ENCODE data around the gene CTNNBL1.

CTNNBL1 gene

DNA sequence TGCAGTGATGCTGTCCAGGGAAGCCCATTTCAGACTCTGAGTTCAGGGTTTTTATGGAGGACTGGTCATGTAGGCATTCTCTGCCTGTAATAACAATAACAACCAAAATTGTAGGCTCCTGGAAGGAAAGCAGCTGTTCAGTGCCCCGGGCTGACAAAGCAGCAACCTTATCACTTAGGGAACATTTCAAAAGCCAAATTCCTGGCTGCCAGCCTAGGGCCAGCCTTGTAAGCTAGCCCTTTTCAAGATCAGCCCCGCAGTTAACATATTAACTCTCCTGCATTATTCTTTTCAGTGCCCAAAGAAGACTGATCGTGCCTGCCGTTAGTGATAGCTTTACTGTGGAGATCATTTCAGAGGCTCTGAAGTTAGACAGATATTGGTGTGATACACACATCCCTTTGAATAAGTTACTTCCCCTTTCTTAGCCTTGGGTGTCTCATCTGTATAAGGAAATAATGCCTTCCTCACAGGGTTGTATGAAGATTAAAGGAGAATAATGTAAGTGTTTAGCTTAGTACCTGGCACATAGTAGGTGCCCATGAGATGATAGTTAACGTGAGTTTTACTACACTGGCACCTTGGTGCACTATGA is 44.1 kb downstream of the CTNNBL1 start:
- DNase-seq (ENCODE audit: low read depth), result no peak

DNA sequence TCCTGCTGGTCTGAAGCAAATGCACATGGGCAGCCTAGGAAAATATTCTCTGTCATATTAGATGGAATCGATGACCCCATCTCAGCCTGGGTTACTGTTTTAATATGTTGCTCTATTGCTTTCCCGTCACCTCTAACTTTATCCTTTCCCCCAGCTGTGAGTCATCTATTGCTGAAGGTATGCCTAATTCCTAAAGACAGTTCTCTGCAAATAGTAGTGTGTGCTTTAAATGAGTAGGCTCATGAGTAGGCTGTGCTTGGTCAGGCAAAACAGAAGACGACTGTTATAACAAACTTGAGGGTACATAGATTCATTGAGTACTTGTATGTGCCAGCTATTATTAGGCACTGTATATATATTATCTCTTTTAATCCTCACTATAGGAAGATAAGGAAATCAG is 47.2 kb downstream of the CTNNBL1 start:
- DNase-seq (ENCODE audit: low read depth), result no peak

DNA sequence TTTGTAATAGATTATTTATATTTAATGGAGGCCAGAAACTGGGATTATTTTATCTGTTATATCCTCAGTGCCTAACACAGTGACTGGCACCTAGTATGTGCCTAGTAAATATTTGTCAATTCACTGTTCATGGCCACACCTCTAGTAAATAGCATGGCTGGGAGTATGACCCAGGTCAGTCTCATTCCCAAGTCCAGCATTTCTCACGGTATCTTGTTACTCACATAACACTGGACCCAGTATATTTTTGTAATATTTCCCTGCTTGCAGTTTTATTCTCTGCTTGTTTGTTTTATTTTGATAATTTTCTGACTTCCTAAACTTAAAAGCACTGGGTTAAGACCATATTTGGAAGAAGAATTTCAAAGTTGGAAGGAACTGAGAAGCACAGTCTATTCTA is 47.7 kb downstream of the CTNNBL1 start:
- DNase-seq (ENCODE audit: low read depth), result no peak

DNA sequence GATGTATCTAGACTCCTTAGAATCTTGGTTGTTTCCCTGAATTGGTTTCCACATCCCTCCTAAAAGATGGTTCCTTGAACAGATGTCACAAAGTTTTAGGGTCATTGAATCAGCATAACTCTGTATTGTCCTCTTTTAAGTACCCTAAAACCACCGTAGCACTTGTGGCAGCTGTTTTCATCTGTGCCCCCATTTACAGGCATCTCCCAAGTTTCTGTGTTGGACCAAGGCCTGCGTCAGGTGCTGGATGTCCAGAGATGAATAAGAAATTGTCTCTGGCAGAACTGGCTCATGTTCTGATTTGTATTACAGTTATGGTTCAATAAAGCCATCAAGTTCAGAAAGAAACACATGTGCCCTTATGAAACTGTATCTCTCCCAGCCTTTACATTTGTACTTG is 48.3 kb downstream of the CTNNBL1 start:
- no peak for DNase-seq (ENCODE audit: low read depth)

DNA sequence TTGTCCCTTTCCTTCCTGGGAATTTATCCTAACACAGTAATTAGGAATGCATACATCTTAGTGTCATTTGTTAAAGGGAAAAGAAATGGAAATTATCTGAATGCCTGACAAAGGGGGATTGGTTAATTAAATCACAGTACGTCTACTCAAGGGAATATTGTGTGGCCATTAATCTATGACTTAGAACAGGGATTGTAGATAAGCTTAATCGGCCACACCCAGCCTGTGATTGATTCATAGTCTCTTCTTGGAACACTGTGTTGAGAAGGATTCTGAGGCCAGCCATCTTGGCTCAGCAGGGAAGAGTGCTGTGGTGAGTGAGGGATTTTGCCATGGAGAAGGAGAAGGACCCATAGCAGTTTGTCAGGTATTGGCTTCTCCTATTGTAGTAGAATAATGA is 50.5 kb downstream of the CTNNBL1 start:
- DNase-seq (ENCODE audit: low read depth), result no peak

DNA sequence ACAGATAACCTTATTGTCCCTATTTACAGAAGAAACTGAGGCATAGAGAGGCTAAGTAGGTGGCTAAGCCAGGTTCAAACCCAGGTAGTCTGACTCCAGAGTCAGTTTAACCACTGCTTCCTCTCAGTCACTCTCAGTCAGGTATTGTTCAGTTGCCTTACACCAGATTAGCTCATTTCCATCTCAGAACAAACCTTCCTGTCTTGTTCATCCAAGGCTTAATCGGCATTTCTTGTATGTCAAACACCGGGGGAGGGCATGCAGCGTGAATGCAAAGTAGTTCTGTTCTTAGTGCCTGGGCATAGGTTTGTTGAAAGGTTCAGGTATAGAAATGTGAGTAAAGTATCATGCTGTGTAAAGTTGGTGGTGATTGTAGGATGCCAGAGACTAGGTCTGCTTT is 51.7 kb downstream of the CTNNBL1 start:
- DNase-seq (ENCODE audit: low read depth), result no peak

DNA sequence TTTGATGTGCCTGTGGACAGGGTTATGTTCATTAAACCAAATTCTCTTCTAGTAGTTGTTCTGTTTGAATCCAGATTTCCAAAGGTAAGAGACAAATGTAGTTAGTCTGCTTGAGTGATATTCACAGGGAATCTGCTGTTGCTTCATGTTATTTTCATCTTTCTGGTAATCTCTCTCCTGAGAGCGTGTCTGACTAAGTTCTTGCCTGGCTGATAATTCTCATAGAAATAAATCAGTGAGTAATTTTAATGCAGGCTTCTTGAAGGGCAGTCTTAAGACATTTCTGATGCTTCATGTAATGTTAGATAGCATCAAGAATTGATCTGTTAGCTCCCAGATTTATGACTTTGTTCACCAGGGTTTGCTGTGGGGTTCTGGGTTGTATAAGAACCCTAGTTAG is 54.2 kb downstream of the CTNNBL1 start:
- no peak for DNase-seq (ENCODE audit: low read depth)

DNA sequence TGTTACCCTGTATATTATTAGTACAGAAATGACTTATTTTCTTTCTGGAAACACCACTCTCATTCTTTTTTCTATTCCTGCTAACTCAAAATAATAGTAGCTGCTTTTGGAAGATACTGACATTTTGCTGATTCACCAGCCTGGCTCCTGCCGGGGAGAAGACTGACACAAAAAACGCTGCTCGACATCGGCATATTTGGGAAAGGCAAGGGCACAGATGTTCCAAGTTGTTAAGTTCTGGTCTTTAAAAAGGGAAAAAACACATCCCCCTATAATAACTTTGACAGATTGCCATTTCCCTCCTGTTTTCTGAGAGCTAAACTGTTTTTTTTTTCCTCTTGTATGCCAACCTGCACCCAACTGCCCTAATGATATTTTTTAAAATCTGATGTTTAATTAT is 55.4 kb downstream of the CTNNBL1 start:
- no peak for DNase-seq (ENCODE audit: low read depth)

DNA sequence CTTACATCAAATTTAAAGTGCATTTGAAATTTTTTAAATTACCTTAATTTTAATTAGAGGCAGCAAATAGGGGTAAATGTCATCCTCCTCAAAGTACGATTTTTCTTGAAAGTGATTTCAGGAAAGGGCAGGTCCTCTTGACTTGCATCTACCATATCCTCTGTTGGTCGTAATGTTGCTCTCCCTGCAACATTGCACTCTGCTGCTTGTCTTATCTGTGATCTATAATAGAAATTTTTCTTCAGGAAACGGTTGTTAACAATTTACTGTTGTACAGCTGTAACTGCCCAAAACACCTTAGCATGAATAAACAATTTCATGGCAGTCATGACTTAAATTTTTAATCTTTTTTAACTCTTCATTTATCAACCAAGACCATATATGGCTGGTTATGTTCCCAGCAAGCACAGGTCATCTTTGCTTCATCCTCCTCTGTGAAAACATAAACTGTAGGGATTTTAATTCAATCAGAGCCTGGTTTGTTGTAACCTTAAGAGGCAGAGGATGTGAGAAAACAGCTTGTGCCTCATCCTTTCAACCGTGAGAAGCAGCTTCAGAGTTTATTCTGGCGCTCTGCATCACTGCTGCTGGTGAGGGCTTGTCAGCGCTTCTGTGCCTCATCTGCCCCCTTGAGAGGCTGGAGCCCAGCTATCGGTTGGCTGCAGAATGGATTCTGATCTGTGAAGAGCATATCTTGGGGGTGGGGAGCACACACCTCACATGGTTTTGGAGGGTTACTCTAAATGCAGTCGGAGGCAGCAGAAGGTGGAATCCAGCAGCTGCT is 56.0 kb downstream of the CTNNBL1 start:
- no peak for DNase-seq (ENCODE audit: low read depth)

DNA sequence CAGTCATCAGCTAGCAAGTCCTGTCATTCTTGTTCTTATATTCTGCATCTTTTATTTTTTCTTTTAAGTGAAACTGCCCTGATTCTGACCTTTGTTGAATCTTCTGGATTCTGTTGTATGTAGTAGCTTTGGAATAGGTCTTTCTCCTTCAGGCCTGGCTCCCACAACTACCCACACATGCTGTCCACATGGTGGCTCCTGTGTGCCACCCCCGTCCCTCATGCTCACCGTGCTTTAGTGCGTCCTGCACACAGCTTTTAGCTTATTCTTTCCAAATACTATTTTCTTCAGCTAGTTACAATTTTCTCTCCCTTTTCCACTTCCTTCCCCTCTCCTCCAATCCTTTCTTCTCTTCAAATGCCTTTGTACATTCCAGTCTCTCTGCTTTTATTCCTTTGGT is 61.8 kb downstream of the CTNNBL1 start:
- no peak for DNase-seq (ENCODE audit: low read depth)

DNA sequence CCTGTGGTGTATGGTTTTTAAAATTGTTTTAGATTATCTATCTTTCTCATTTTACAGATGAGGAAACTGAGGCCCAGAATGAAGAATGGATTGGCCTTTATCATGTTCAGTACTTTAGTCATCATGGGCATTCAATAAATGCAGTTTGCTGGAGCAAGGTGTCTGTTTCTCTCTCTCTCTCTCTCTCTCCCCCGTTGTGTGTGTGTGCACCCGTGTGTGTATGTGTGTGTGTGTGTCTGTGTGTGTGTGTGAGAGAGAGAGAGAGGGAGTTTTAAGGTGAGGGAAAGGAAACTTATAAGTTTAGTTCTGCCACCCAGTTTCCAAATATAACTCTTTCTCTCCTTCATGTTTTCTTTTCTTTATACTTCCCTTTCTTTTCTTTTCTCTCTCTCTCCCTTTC is 62.4 kb downstream of the CTNNBL1 start:
- no peak for DNase-seq (ENCODE audit: low read depth)

DNA sequence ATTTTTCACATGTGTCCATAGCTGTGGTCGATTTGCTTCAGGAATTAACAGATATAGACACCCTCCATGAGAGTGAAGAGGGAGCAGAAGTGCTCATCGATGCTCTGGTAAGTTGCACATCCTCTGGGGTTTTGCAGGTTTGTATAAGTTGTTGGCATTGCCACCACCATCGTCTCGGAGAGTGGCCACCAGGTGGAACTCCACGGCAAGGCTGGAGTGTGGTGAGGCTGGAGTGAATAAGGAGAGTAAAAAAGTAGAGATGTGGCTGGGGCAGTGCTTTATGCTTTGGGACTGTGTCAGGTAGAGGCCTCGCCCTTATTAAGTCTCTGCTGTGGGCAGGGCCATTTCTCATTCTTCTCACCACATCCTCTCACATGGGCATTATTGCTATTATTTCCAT is 63.7 kb downstream of the CTNNBL1 start:
- no peak for DNase-seq (ENCODE audit: low read depth)

DNA sequence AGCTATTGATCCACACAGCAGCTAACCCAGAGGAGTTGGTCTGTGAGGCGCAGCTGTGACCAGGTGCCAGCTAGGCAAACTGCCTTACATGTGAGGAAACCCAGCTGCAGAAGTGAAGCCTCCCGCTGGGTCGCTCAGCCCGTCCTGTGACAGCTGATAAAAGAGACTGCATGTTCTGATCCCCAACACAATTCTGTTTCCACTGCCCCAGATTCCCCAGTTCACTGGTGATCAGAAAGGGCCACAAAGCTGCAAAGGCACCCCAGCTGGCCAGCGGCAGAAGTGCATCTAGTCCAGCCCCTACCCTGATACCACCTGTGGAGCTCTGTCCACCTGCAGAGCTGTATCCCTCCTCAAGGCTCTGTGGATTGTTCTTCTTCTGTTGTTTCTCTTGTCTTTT is 64.5 kb downstream of the CTNNBL1 start:
- no peak for DNase-seq (ENCODE audit: low read depth)

DNA sequence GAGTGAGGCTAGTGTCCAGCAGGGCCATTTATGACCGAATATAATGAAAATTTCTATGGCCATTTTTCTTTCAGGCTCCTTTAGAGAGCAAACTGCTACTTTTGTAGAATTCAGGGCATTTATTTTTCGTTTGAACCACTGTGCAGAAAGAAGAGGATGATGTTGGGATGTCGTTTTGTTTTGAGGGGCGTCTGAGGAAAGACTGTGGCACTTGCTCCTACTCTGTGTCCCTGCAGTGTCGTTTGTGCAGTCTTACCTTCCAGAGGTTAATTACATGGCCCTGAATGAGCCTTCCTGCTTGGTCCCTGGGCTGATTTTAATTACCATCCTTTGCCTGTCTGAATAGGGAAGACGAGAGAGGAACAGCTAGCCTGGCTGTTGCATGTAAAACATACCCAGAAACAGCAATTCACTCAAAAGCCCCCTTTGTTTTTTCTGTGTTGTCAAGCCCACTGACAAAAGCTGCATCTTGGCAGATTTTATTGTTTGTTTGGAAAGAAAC is 65.3 kb downstream of the CTNNBL1 start:
- no peak for DNase-seq (ENCODE audit: low read depth)

DNA sequence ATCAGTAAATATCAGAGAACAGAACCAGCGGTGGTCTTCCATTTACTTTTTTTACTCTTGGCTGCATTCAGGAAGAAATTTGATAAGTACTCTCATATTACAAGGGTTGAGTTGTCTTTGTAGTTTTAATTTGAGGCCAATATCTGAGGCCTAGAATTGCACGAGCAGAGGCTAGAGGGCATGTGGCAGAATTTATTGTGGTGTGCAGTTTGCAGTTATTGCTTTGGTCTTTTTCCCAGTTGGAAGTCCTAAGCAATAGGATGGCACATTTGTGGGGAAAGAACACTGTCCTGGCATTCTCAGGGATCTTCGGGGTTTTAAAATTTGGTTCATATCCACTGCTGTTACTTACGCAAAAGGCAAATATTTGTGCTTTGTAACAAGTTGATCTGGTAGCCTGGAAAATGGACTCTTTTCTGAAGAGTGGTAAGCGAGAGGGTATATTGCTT is 66.0 kb downstream of the CTNNBL1 start:
- no peak for DNase-seq (ENCODE audit: low read depth)

DNA sequence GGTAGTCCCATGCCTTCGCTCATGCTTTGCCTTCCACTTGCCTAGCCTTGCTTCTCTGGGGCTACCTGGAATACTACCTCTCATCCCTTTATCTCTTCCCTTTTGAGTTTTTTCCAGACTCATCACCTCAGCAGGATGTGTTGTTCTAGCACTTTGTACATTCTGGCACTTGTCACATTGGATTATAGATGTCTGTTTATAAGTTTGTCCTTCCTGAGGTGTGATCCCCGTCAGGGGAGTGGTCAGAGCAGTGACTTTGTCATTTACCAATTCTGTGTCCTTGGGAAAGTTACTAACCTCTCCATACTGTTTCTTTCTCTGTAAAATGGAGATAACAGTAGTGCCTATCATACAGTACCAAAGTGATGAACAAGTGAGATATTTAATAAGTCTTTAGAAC is 66.5 kb downstream of the CTNNBL1 start:
- DNase-seq (ENCODE audit: low read depth), result no peak

DNA sequence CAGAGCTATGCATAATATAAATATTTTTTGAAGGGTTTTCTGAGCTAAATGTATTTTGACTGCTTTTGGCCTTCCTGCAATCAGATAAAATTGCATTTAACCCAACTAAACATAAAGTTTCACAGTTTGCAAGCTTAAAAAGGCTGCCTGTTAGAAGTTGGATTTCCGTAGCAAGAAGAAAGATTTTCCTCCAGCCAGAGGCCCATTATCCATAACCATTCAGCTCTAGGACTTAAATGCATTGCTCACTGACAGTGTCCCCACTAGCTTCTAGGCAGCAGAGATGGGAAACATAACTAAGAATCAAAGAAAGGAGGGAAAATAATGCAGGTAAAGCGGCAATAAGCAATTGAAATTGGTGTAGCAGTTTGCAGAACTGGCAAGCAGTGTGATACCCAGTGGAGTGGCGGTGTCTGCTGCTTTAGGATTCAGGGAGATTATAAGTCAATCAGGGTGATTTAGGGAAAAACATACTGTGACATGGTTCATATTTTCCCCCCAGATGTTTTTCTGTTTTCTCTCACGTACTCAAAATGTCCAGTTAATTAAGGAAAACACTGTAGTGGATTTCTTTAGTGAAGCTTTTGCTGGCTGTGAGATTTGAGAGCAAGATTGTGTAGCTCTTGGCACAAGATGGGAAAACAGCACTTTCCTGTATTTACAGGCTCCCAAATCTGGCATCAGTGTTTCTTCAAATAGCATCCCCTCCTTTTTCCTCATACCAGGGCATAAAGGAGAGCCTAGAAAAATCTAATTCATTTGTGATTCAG is 69.1 kb downstream of the CTNNBL1 start:
- no peak for DNase-seq (ENCODE audit: low read depth)

DNA sequence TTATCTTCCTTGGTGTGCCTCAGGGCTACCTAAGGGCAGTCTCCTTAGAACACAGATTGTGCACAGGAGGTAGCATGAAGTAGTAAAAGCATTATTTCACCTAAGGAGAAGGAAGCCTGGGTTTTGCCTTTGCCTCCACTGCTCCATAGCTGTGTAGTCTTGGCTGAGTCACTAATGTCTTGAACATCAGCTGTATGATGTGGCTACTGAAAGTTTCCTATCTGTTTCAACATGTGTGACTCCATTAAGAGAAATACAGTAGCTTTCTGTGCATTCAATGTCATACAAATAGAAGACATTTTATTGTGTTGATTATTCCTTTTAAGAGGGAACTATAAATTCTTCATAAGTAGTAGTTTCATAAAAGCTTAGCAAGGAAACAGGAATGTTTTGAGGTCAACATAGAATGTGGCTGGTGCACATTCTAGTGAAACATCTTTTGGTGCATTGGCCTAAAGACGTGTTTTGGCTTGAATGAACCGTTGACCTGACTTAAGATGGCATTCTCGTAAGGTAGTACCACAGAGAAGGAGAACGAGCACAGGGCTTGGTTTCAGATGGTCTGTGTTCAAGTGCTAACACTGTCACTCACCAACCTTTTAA is 70.6 kb downstream of the CTNNBL1 start:
- no peak for DNase-seq (ENCODE audit: low read depth)

DNA sequence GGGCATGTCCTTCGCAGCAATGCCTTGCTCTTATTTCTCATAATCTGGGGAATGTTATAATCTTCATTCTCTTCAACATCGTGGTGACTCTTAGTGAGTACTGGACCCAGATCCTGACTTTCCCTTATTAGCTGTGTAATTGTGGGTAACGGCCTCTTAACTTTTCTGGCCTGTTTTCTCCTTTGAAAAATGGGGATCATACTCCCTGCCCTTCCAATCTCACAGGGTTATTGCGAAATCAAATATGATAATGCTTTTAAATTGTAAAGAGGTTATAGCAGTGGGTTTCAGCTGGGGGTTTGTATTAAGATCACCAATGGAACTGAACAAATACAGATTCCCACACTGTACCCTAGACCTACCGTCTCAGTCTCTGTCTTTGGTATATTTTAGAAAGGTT is 77.1 kb downstream of the CTNNBL1 start:
- DNase-seq (ENCODE audit: low read depth), result no peak

DNA sequence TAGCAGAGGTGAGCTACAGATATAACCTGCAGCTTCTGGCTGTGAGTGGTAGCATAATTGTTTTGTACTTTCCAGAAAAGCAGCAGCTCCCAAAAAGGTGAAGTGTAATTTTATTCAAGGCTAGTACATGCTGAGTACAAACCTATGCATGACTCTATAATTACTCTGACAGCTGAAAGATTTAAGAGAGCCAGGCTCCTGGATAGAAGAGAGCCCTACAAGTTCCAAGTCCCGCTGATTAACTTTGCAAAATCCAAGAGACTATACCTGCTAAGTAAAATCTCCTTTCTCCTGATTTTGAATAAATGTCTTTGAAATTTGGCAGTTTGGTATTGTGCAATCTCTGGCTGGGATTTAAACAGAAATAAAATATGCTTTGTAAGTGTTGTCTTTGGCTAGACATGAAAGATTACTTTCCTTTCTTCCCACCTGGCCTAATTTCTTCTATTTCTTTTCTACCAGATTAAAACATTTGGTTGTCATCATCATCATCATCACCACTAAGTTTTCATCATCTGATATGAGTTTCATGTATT is 79.5 kb downstream of the CTNNBL1 start:
- DNase-seq (ENCODE audit: low read depth), result no peak

DNA sequence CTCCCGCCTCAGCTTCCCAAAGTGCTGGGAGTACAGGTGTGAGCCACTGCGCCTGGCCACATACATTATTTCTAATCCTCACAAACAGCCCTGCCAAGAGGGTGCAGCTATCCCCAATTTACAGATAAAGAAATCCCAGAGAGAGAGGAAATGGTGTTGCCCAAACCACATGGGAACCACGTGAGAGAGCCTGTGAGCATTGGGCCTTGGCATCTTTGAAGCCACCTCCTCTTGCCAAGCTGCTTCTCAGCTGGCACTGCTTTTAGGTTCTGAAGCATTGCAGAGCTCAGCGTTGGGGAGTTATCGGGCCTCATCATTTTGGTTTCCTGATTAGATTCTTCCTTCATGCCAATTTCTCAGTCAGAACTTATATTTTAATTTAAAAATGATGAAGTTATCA is 80.3 kb downstream of the CTNNBL1 start:
- DNase-seq (ENCODE audit: low read depth), result no peak

DNA sequence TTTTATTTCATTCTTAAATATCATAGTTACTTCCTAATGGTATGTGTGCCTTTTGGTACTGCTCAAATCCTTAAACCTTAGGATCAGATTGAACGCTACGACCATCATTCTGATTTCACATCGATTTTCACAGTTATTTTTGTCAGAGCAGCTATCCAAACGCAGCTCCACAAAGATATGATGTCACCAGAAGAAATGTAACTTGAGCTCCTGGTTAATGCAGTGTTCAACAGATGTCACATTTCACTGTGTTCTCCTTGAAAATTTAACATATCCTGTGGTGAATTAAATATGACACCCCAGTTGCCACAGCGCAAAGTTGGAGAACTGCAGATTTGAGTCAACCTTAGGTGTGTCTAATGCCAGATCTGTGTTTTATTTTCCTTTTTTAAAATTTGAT is 81.4 kb downstream of the CTNNBL1 start:
- DNase-seq (ENCODE audit: low read depth), result no peak

Data from HS-27A (cell line).